ENCODE measurements around the gene HDAC11. TPM values are rescaled to one million over a fixed set of nuclear protein-coding genes. Genes with fewer than 3 reads are reported as not detected.

The HDAC11 gene
- total RNA-seq, 2 donors from 2014 or later = 3.6 to 5.4 TPM

- Mint-ChIP-seq H3K9me3 (no peaks in the 10 kb centered on the region), H3K4me1 (no peaks in the 10 kb centered on the region), H3K27me3 (no peaks in the 10 kb centered on the region), H3K4me3 (no peak overlapping the region), H3K36me3 (ENCODE audit: low read depth) (no peaks in the 10 kb centered on the region), H3K27ac (no peak overlapping the region)
- no peak for ATAC-seq (replicated peaks)
Observed at GRCh38 chr3:13505147-13506130, 25.3 kb downstream of the HDAC11 start.

- Mint-ChIP-seq H3K9me3 (no peaks in the 10 kb centered on the region), H3K27ac (no peak overlapping the region), H3K27me3 (no peaks in the 10 kb centered on the region), H3K4me3 (no peak overlapping the region), H3K4me1 (no peaks in the 10 kb centered on the region), H3K36me3 (ENCODE audit: low read depth) (no peaks in the 10 kb centered on the region)
- ATAC-seq (replicated peaks) = no peak
Observed at GRCh38 chr3:13506239-13506638, 26.1 kb downstream of the HDAC11 start.

- no peak for ATAC-seq (replicated peaks)
- Mint-ChIP-seq H3K36me3 (ENCODE audit: low read depth) (no peaks in the 10 kb centered on the region), H3K27ac (no peak overlapping the region), H3K9me3 (no peaks in the 10 kb centered on the region), H3K27me3 (no peaks in the 10 kb centered on the region), H3K4me1 (no peaks in the 10 kb centered on the region), H3K4me3 (no peak overlapping the region)
Observed at GRCh38 chr3:13506680-13507079, 26.6 kb downstream of the HDAC11 start.

GRCh38 chr3:13507247-13507569 lies 27.1 kb downstream of the HDAC11 start:
- Mint-ChIP-seq H3K27ac (no peak overlapping the region), H3K36me3 (ENCODE audit: low read depth) (no peaks in the 10 kb centered on the region), H3K4me1 (no peaks in the 10 kb centered on the region), H3K27me3 (no peaks in the 10 kb centered on the region), H3K4me3 (no peak overlapping the region), H3K9me3 (no peaks in the 10 kb centered on the region)
- ATAC-seq (replicated peaks) = no peak

GRCh38 chr3:13507570-13508339 lies 27.6 kb downstream of the HDAC11 start:
- Mint-ChIP-seq H3K27ac (no peak overlapping the region), H3K9me3 (no peaks in the 10 kb centered on the region), H3K36me3 (ENCODE audit: low read depth) (no peaks in the 10 kb centered on the region), H3K4me1 (no peaks in the 10 kb centered on the region), H3K27me3 (no peaks in the 10 kb centered on the region), H3K4me3 (no peak overlapping the region)
- no peak for ATAC-seq (replicated peaks)

- no peaks in the 10 kb centered on the region for H3K4me1 Mint-ChIP-seq
- no peak overlapping the region for H3K4me3 Mint-ChIP-seq
- H3K36me3 Mint-ChIP-seq (ENCODE audit: low read depth) = no peaks in the 10 kb centered on the region
- H3K27ac Mint-ChIP-seq = no peak overlapping the region
- no peak for ATAC-seq (replicated peaks)
- no peaks in the 10 kb centered on the region for H3K9me3 Mint-ChIP-seq
- H3K27me3 Mint-ChIP-seq = no peaks in the 10 kb centered on the region
Observed at GRCh38 chr3:13508496-13508895, 28.4 kb downstream of the HDAC11 start.

GRCh38 chr3:13509059-13509815 lies 29.1 kb downstream of the HDAC11 start:
- no peaks in the 10 kb centered on the region for H3K36me3 Mint-ChIP-seq (ENCODE audit: low read depth)
- no peaks in the 10 kb centered on the region for H3K27me3 Mint-ChIP-seq
- H3K4me1 Mint-ChIP-seq = no peaks in the 10 kb centered on the region
- H3K4me3 Mint-ChIP-seq = no peak overlapping the region
- no peaks in the 10 kb centered on the region for H3K9me3 Mint-ChIP-seq
- no peak for ATAC-seq (replicated peaks)
- H3K27ac Mint-ChIP-seq = no peak overlapping the region

GRCh38 chr3:13509816-13510192 lies 29.7 kb downstream of the HDAC11 start:
- Mint-ChIP-seq H3K4me3 (no peak overlapping the region), H3K9me3 (no peaks in the 10 kb centered on the region), H3K36me3 (ENCODE audit: low read depth) (no peaks in the 10 kb centered on the region), H3K27ac (no peak overlapping the region), H3K4me1 (no peaks in the 10 kb centered on the region), H3K27me3 (no peaks in the 10 kb centered on the region)
- no peak for ATAC-seq (replicated peaks)

GRCh38 chr3:13512451-13512850 lies 32.3 kb downstream of the HDAC11 start:
- ATAC-seq (replicated peaks) = no peak
- H3K9me3 Mint-ChIP-seq = no peaks in the 10 kb centered on the region
- H3K27me3 Mint-ChIP-seq = no peaks in the 10 kb centered on the region
- H3K4me1 Mint-ChIP-seq = no peaks in the 10 kb centered on the region
- no peak overlapping the region for H3K4me3 Mint-ChIP-seq
- no peak overlapping the region for H3K27ac Mint-ChIP-seq
- H3K36me3 Mint-ChIP-seq (ENCODE audit: low read depth) = no peaks in the 10 kb centered on the region

GRCh38 chr3:13513051-13513912 lies 33.2 kb downstream of the HDAC11 start:
- H3K4me3 Mint-ChIP-seq = no peak overlapping the region
- no peaks in the 10 kb centered on the region for H3K9me3 Mint-ChIP-seq
- no peaks in the 10 kb centered on the region for H3K4me1 Mint-ChIP-seq
- H3K36me3 Mint-ChIP-seq (ENCODE audit: low read depth) = no peaks in the 10 kb centered on the region
- H3K27ac Mint-ChIP-seq = no peak overlapping the region
- H3K27me3 Mint-ChIP-seq = no peaks in the 10 kb centered on the region
- ATAC-seq (replicated peaks) = no peak

GRCh38 chr3:13513913-13514517 lies 33.9 kb downstream of the HDAC11 start:
- Mint-ChIP-seq H3K27ac (no peak overlapping the region), H3K27me3 (no peaks in the 10 kb centered on the region), H3K4me3 (no peak overlapping the region), H3K36me3 (ENCODE audit: low read depth) (no peaks in the 10 kb centered on the region), H3K9me3 (no peaks in the 10 kb centered on the region), H3K4me1 (no peaks in the 10 kb centered on the region)
- ATAC-seq (replicated peaks) = no peak

GRCh38 chr3:13514639-13515435 lies 34.7 kb downstream of the HDAC11 start:
- ATAC-seq (replicated peaks) = no peak
- H3K9me3 Mint-ChIP-seq = no peaks in the 10 kb centered on the region

More at GRCh38 chr3:13514639-13515435, 34.7 kb downstream of the HDAC11 start:
- Mint-ChIP-seq H3K36me3 (ENCODE audit: low read depth) (no peaks in the 10 kb centered on the region), H3K4me3 (no peak overlapping the region), H3K27me3 (no peaks in the 10 kb centered on the region), H3K27ac (no peak overlapping the region), H3K4me1 (no peaks in the 10 kb centered on the region)
